GM18520 (cell line): ENCODE measurements around the gene PEX1.
"Not testable (repeated sequence)": the region's sequence is repeated elsewhere in the genome, so short reads cannot be mapped to it uniquely, and the experiment has no call there.

ENCODE experiments used
- ATAC-seq: cut with Tn5 transposase; IDR thresholded peaks from one replicate; pipeline ENCODE4 v1.9.1; 2021; ENCODE audit not compliant: unreplicated experiment

Gene PEX1

GRCh38 chr7:92528188-92528957 lies at the start of gene PEX1, which contains the start of gene RBM48:
Gene PEX1 (minus strand): TSS chr7:92528520. CDS start chr7:92528435, 85 bp downstream.
Gene RBM48 (plus strand): TSS chr7:92528795. CDS start chr7:92528814, 19 bp downstream.
- peak; percentile 96 for ATAC-seq

- ATAC-seq: no peak
These were observed 48.0 kb upstream of the PEX1 start for GRCh38 chr7:92576296-92576695.

GRCh38 chr7:92569137-92569536 lies 40.8 kb upstream of the PEX1 start:
- ATAC-seq: no peak

- no peak for ATAC-seq
These were observed 39.1 kb upstream of the PEX1 start for GRCh38 chr7:92567460-92567859.

GRCh38 chr7:92563345-92563744 lies 35.0 kb upstream of the PEX1 start:
- ATAC-seq: no peak

- no peak for ATAC-seq
These were observed 32.3 kb upstream of the PEX1 start for GRCh38 chr7:92560602-92561001.

GRCh38 chr7:92557808-92558362 lies 29.6 kb upstream of the PEX1 start:
- no peak for ATAC-seq

GRCh38 chr7:92557249-92557648 lies 28.9 kb upstream of the PEX1 start:
- ATAC-seq: no peak

- no peak for ATAC-seq
These were observed 21.9 kb upstream of the PEX1 start for GRCh38 chr7:92550194-92550593.

GRCh38 chr7:92547579-92547978 lies 19.3 kb upstream of the PEX1 start:
- ATAC-seq: no peak

- no peak for ATAC-seq
These were observed 18.7 kb upstream of the PEX1 start for GRCh38 chr7:92546856-92547497.

GRCh38 chr7:92545116-92545515 lies 16.8 kb upstream of the PEX1 start:
- not testable (repeated sequence) for ATAC-seq

GRCh38 chr7:92543542-92543941 lies 15.2 kb upstream of the PEX1 start:
- not testable (repeated sequence) for ATAC-seq

- ATAC-seq: no peak
These were observed 6.3 kb upstream of the PEX1 start for GRCh38 chr7:92534572-92534971.

GRCh38 chr7:92528958-92529264 lies 591 bp upstream of the PEX1 start:
- no peak for ATAC-seq

- ATAC-seq: no peak
These were observed 776 bp downstream of the PEX1 start for GRCh38 chr7:92527300-92528187.

- ATAC-seq: no peak
These were observed 5.2 kb downstream of the PEX1 start for GRCh38 chr7:92523110-92523509.

- ATAC-seq: no peak
These were observed 8.3 kb downstream of the PEX1 start for GRCh38 chr7:92520024-92520423.

GRCh38 chr7:92517631-92518030 lies 10.7 kb downstream of the PEX1 start:
- ATAC-seq: no peak

- no peak for ATAC-seq
These were observed 15.0 kb downstream of the PEX1 start for GRCh38 chr7:92513167-92513902.

- ATAC-seq: no peak
These were observed 19.4 kb downstream of the PEX1 start for GRCh38 chr7:92508946-92509345.
